Psoas muscle (tissue), 8 donors: ENCODE data around the gene NOG. TPM values are rescaled to one million over a fixed set of nuclear protein-coding genes. Genes with fewer than 3 reads are reported as not detected.

Experiments
- ATAC-seq, 4 donors: fragments of 200-7000 bp; cut with Tn5 transposase; one replicate each; pipeline ENCODE4 v1.9.1; 2020; ENCODE audit warnings: moderate library complexity in 3 of 4, mild to moderate bottlenecking in 2 of 4
- DNase-seq, 2 donors: peaks; one replicate each; pipeline ENCODE4 v3.0.0-alpha.2; 2020
- H3K27ac ChIP-seq: fragments of 200-600 bp; one replicate; pipeline ENCODE4 v1.8.0; 2022
- H3K27me3 ChIP-seq, 3 donors: fragments of 200-600 bp in 1 of 3; one replicate each; pipeline versions ENCODE4 v1.6.1 to v1.8.0; 2013 to 2022; ENCODE audit warnings: low read length in 2 of 3, mild to moderate bottlenecking in 2 of 3, moderate library complexity in 1 of 3; ENCODE audit not compliant: insufficient read depth in 3 of 3
- H3K36me3 ChIP-seq, 2 donors: fragments of 200-600 bp in 1 of 2; one replicate each; pipeline versions ENCODE4 v1.6.1 to v1.8.0; 2013 to 2022; ENCODE audit warnings: low read depth in 1 of 2, mild to moderate bottlenecking in 1 of 2, moderate library complexity in 1 of 2; ENCODE audit not compliant: insufficient read depth in 1 of 2
- H3K4me1 ChIP-seq: fragments of 200-600 bp; one replicate; pipeline ENCODE4 v1.8.0; 2022
- H3K4me3 ChIP-seq: fragments of 200-600 bp; one replicate; pipeline ENCODE4 v1.8.0; 2022; ENCODE audit warnings: mild to moderate bottlenecking
- H3K9me3 ChIP-seq: fragments of 200-600 bp; one replicate; pipeline ENCODE4 v1.8.0; 2022
- WGBS, 3 donors: extraction: QIAGEN DNeasy Blood & Tissue Kit; methylation state at CpG; one replicate each; pipeline versions ENCODE4 v1.1.6 to v1.1.7; 2013; 5-methylcytosine and 5-hydroxymethylcytosine counted together
- intact Hi-C, 2 donors: fragments of 100-400 bp; cut with DNase I; formaldehyde crosslinking; loops; one replicate each; pipeline versions ENCODE4 v1.11.0 to v1.14.2; 2022
- polyA plus RNA-seq, 3 donors: library from polyadenylated mRNA; stranded (reverse); fragments of 200-250 nt; gene quantifications; one replicate each; pipeline ENCODE4 v1.2.3, GENCODE V29; 2013
- total RNA-seq, 4 donors: library from RNA; stranded (reverse); fragmentation: NEBNext Ultra II Directional in 2 of 4; extraction: Animal tissue kit (Norgen Biotek cat#: 25700) in 2 of 4; gene quantifications; one replicate each; pipeline versions ENCODE4 v1.2.1 to v1.2.4, GENCODE V29; 2021 to 2023
- TF ChIP-seq, protein P1 (sequence below): fragments of 200-600 bp; IDR thresholded peaks from one replicate; pipeline ENCODE4 v1.8.0; 2022; ENCODE audit warnings: antibody characterized with exemption
- donor health status: healthy with polysubstance abuse.
- donor health status: DM: no; HTN: no; CAD: no; lungs with moderate emphysema.
- donor health status: Bipolar disorder and iron deficiency.
- donor health status: healthy.
- donor health status: DM: yes; HTN: yes; CAD: no.
- donor health status: DM: no; HTN: no; CAD: no.
- donor health status: DM: no; HTN: no; CAD: no.
- donor health status: DM: yes; HTN: yes; CAD: no.

NOG gene
- total and polyA plus RNA-seq, 7 donors = 0.60 to 8.5 (median 2.7) TPM

DNA sequence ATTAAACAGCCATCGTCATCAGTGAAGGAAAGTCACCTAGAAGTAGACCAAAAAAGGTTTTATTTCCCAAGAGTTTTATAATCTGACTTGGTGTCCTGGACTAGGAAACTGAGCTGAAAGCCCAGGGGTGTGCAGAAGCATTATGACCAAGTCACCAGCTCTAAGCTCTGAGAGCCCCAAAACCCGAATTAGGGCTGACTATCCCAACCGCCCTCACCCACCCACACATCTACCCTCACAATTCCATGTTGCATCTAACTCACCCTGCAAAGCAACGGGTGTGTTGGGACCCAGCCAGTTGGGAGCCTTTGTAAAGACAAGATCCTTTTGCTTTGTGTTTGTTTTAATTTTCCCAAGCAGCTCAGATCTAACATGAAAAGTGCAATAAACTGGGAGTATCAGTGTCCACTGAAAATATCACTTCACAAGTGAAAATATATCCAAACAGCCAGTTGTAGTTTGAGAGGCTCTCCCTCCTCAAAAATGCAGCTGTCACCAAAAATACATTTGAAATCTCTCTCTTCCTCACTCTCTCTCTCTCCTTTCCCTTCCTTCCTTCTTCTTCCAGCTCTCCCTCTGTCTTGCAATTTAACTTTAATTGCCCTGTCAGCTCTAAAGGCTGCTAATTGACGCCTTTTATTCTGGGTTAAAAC is 16.2 kb upstream of the NOG start:
- DNase-seq (no peak), ATAC-seq (peak in 2 of 4 donors; percentile 1)
- intact Hi-C loops = no loop called here
- H3K4me3 ChIP-seq = peak overlapping the region; percentile 48
- peaks cover 34% of the 10 kb centered on the region for H3K4me1 ChIP-seq
- H3K36me3 ChIP-seq = no peaks in the 10 kb centered on the region
- no peaks in the 10 kb centered on the region for H3K9me3 ChIP-seq
- no peaks in the 10 kb centered on the region for H3K27me3 ChIP-seq
- peak overlapping the region; percentile 68 for H3K27ac ChIP-seq
- TF ChIP-seq, protein P1, sequence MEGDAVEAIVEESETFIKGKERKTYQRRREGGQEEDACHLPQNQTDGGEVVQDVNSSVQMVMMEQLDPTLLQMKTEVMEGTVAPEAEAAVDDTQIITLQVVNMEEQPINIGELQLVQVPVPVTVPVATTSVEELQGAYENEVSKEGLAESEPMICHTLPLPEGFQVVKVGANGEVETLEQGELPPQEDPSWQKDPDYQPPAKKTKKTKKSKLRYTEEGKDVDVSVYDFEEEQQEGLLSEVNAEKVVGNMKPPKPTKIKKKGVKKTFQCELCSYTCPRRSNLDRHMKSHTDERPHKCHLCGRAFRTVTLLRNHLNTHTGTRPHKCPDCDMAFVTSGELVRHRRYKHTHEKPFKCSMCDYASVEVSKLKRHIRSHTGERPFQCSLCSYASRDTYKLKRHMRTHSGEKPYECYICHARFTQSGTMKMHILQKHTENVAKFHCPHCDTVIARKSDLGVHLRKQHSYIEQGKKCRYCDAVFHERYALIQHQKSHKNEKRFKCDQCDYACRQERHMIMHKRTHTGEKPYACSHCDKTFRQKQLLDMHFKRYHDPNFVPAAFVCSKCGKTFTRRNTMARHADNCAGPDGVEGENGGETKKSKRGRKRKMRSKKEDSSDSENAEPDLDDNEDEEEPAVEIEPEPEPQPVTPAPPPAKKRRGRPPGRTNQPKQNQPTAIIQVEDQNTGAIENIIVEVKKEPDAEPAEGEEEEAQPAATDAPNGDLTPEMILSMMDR = no peak
- 31 to 48% (median 36%) methylated on average over 5 of the region's 5 CpGs for WGBS, 3 donors

- DNase-seq = peak; percentile 35 to 68
- Histone ChIP-seq H3K27me3 (no peaks in the 10 kb centered on the region), H3K4me1 (peaks cover 34% of the 10 kb centered on the region), H3K4me3 (peak overlapping the region; percentile 48), H3K9me3 (no peaks in the 10 kb centered on the region), H3K36me3 (no peaks in the 10 kb centered on the region), H3K27ac (peak overlapping the region; percentile 68)
- peak; percentile 73 to 88 (median 80) for ATAC-seq
- WGBS, 3 donors = 3 to 9% (median 8%) methylated on average over 15 of the region's 15 CpGs
- intact Hi-C loops = no loop called here
- TF ChIP-seq, protein P1 = no peak
Observed at GRCh38 chr17:56577843-56578204, 15.7 kb upstream of the NOG start.

GRCh38 chr17:56581635-56582627 is 11.6 kb upstream of the NOG start:
- intact Hi-C loops = no loop called here
- Histone ChIP-seq H3K36me3 (no peaks in the 10 kb centered on the region), H3K4me1 (peaks cover 34% of the 10 kb centered on the region), H3K27me3 (peaks cover 0 to under 1% (median 0%) of the 10 kb centered on the region in 3 donors), H3K27ac (peak overlapping the region; percentile 77), H3K9me3 (no peaks in the 10 kb centered on the region), H3K4me3 (no peak overlapping the region)
- ATAC-seq = peak; percentile 83 to 91 (median 88)
- WGBS, 3 donors = 41 to 55% (median 45%) methylated on average over 5 of the region's 5 CpGs
- peak in 1 of 2 donors; percentile 62 for DNase-seq
- TF ChIP-seq, protein P1 = no peak

DNA sequence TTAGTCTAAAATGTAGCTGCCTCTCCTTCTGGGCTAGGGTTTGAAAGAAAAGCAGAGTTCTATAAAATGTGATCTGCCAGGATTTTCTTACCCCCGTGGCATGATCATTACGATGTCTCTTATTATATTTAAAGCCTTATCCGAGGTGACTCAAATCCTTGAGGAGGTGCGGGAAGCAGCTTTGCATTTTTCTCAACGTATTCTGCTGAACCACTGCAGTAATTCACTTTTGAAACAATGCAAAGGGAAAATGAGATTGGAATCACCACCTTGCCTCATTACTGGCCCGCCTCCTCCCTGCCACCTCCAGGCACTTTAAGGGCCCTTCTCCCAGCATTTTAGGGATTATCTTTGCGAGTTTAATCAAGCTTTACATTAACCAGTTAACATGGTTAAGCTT is 9.7 kb upstream of the NOG start:
- Histone ChIP-seq H3K9me3 (no peaks in the 10 kb centered on the region), H3K27me3 (peaks cover 0 to 6% (median 0%) of the 10 kb centered on the region in 3 donors), H3K27ac (no peak overlapping the region), H3K4me1 (peaks cover 21% of the 10 kb centered on the region), H3K36me3 (no peaks in the 10 kb centered on the region), H3K4me3 (no peak overlapping the region)
- DNase-seq (no peak), ATAC-seq (no peak)
- 74 to 78% (median 74%) methylated on average over 7 of the region's 7 CpGs for WGBS, 3 donors
- TF ChIP-seq, protein P1 = no peak
- intact Hi-C loops = no loop called here
